ENCODE data around the gene FRAS1. TPM values are rescaled to one million over a fixed set of nuclear protein-coding genes. Genes with fewer than 3 reads are reported as not detected.

Gene FRAS1
- total RNA-seq, 1 experiment from 2014 or later = 13.1 TPM

DNA sequence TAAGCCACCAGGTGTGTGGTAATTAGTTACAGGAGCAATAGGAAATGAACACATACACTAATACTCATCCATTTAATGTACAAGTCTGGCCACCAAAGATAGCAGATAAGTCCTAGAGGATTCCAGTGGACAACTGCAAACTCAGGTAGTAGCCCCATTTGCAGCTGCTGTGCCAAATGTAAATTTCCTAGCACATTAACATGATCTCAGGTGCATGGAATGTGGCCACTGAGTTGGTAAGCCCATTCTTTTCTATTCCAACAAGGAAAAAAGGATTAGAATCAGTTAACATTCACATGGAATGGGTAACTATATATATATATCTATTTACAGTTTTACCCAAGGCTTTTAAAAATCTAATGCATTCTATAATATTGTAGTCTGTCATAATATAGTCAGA, 23.3 kb upstream of the FRAS1 start:
- Histone ChIP-seq H3K36me3 (ENCODE audit: low read depth) (no peaks in the 10 kb centered on the region), H2AFZ (no peak overlapping the region), H3K4me2 (no peak overlapping the region), H3K4me1 (replicated peaks; ENCODE audit: insufficient read depth) (no peaks in the 10 kb centered on the region), H3K27ac (no peak overlapping the region), H3K9me2 (ENCODE audit: insufficient read depth) (no peaks in the 10 kb centered on the region), H3F3A (ENCODE audit: insufficient read depth, low read depth) (no peaks in the 10 kb centered on the region), H3K79me2 (ENCODE audit: low read depth) (no peaks in the 10 kb centered on the region), H4K20me1 (ENCODE audit: insufficient read depth) (no peaks in the 10 kb centered on the region), H3K9me3 (ENCODE audit: insufficient read depth, low read depth) (no peaks in the 10 kb centered on the region), H3K27me3 (ENCODE audit: insufficient read depth, low read depth) (no peaks in the 10 kb centered on the region), H3K4me3 (no peak overlapping the region)
- intact Hi-C loops (cut with micrococcal nuclease; ENCODE audit: unreplicated experiment) = no loop called here
- BruUV-seq (replicated peaks) = no TSS peak
- ChIA-PET CTCF (no interaction called here), POLR2A (ENCODE audit: unreplicated experiment) (no interaction called here)
- no peak for DNase-seq
- no peak for TF ChIP-seq CTCF (conservative IDR thresholded peaks at IDR 0.05)
- no peak for TF ChIP-seq EZH2 (IDR thresholded peaks at IDR 0.05; ENCODE audit: low read depth)

DNA sequence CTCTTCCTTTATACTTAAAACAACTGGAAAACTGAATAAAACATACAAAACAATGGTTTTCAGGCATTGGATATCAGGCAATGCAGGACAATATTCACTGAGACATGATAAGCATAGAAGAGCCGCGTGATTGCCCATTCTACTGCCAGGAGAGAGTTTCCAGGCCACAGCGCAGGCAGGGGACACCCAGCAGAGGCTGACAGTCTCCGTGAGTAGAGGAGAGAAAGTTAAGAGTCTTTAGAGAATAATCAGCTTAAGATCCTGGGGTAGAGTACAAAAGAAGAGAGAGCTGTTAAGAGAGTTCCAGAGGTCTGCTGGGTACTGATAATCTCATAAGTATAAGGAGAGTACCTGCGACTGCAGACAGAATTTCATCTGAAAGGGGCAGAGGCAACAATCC, 18.4 kb upstream of the FRAS1 start:
- H3F3A ChIP-seq (ENCODE audit: insufficient read depth, low read depth) = no peaks in the 10 kb centered on the region
- H3K27ac ChIP-seq = no peak overlapping the region
- H3K4me1 ChIP-seq (replicated peaks; ENCODE audit: insufficient read depth) = no peaks in the 10 kb centered on the region
- H4K20me1 ChIP-seq (ENCODE audit: insufficient read depth) = no peaks in the 10 kb centered on the region
- no peak overlapping the region for H3K4me3 ChIP-seq
- DNase-seq = no peak
- no peaks in the 10 kb centered on the region for H3K36me3 ChIP-seq (ENCODE audit: low read depth)
- H3K27me3 ChIP-seq (ENCODE audit: insufficient read depth, low read depth) = no peaks in the 10 kb centered on the region
- H3K79me2 ChIP-seq (ENCODE audit: low read depth) = no peaks in the 10 kb centered on the region
- H3K4me2 ChIP-seq = no peak overlapping the region
- no peaks in the 10 kb centered on the region for H3K9me3 ChIP-seq (ENCODE audit: insufficient read depth, low read depth)
- no TSS peak for BruUV-seq (replicated peaks)
- no peaks in the 10 kb centered on the region for H3K9me2 ChIP-seq (ENCODE audit: insufficient read depth)
- no peak overlapping the region for H2AFZ ChIP-seq
- intact Hi-C loops (cut with micrococcal nuclease; ENCODE audit: unreplicated experiment) = no loop called here
- CTCF ChIA-PET = no interaction called here
- no peak for TF ChIP-seq CTCF (conservative IDR thresholded peaks at IDR 0.05)
- TF ChIP-seq EZH2 (IDR thresholded peaks at IDR 0.05; ENCODE audit: low read depth) = no peak
- POLR2A ChIA-PET (ENCODE audit: unreplicated experiment) = no interaction called here

GRCh38 chr4:78039678-78040077, 17.4 kb upstream of the FRAS1 start:
- intact Hi-C loops (cut with micrococcal nuclease; ENCODE audit: unreplicated experiment) = no loop called here
- H3K27ac ChIP-seq = no peak overlapping the region
- BruUV-seq (replicated peaks) = no TSS peak

More at GRCh38 chr4:78039678-78040077, 17.4 kb upstream of the FRAS1 start:
- Histone ChIP-seq H2AFZ (no peak overlapping the region), H3K4me3 (no peak overlapping the region), H4K20me1 (ENCODE audit: insufficient read depth) (no peaks in the 10 kb centered on the region), H3K4me1 (replicated peaks; ENCODE audit: insufficient read depth) (no peaks in the 10 kb centered on the region), H3K79me2 (ENCODE audit: low read depth) (no peaks in the 10 kb centered on the region), H3K9me2 (ENCODE audit: insufficient read depth) (no peaks in the 10 kb centered on the region), H3K9me3 (ENCODE audit: insufficient read depth, low read depth) (no peaks in the 10 kb centered on the region), H3K27me3 (ENCODE audit: insufficient read depth, low read depth) (no peaks in the 10 kb centered on the region), H3K36me3 (ENCODE audit: low read depth) (no peaks in the 10 kb centered on the region), H3K4me2 (no peak overlapping the region), H3F3A (ENCODE audit: insufficient read depth, low read depth) (no peaks in the 10 kb centered on the region)
- ChIA-PET POLR2A (ENCODE audit: unreplicated experiment) (no interaction called here), CTCF (no interaction called here)
- no peak for TF ChIP-seq CTCF (conservative IDR thresholded peaks at IDR 0.05)
- no peak for TF ChIP-seq EZH2 (IDR thresholded peaks at IDR 0.05; ENCODE audit: low read depth)
- DNase-seq = no peak
